T-helper 1 cell (primary cell): ENCODE measurements around the gene HOMER3.

Source experiments
- DNase-seq, 5 donors: peaks; one replicate each; pipeline ENCODE4 v3.0.0-alpha.2; 2012 to 2020
- total RNA-seq, 4 donors: gene quantifications; one replicate each; lab custom pipeline; 2026; lab: John Stamatoyannopoulos, UW

Gene HOMER3
- total RNA-seq: 0 to 0.54 (median 0.33) reads per million in 4 donors

GRCh38 chr19:18940769-18941627 is at the start of gene HOMER3:
Gene HOMER3, minus strand, starts transcription at chr19:18941217. Its CDS starts 2,235 bp downstream, at chr19:18938982.
- peak; percentile 41 to 70 (median 59) for DNase-seq

- DNase-seq: no peak
These were observed 49.2 kb upstream of the HOMER3 start for GRCh38 chr19:18990128-18990708.

GRCh38 chr19:18989316-18989715 is 48.3 kb upstream of the HOMER3 start:
- no peak for DNase-seq

GRCh38 chr19:18987456-18987855 is 46.4 kb upstream of the HOMER3 start:
- DNase-seq: no peak

GRCh38 chr19:18985257-18985656 is 44.2 kb upstream of the HOMER3 start:
- no peak for DNase-seq

GRCh38 chr19:18984251-18984650 is 43.2 kb upstream of the HOMER3 start:
- no peak for DNase-seq

- DNase-seq: no peak
These were observed 41.7 kb upstream of the HOMER3 start for GRCh38 chr19:18982669-18983068.

GRCh38 chr19:18980432-18981020 is 39.5 kb upstream of the HOMER3 start:
- DNase-seq: no peak

- no peak for DNase-seq
These were observed 37.6 kb upstream of the HOMER3 start for GRCh38 chr19:18978616-18979015.

GRCh38 chr19:18975869-18976268 is 34.9 kb upstream of the HOMER3 start:
- DNase-seq: no peak

- no peak for DNase-seq
These were observed 34.0 kb upstream of the HOMER3 start for GRCh38 chr19:18975011-18975410.

- DNase-seq: no peak
These were observed 31.8 kb upstream of the HOMER3 start for GRCh38 chr19:18972851-18973250.

- no peak for DNase-seq
These were observed 31.3 kb upstream of the HOMER3 start for GRCh38 chr19:18972301-18972811.

- no peak for DNase-seq
These were observed 29.1 kb upstream of the HOMER3 start for GRCh38 chr19:18969931-18970659.

GRCh38 chr19:18967358-18968146 is 26.5 kb upstream of the HOMER3 start:
- peak in 1 of 5 donors; percentile 34 for DNase-seq

GRCh38 chr19:18966307-18966706 is 25.3 kb upstream of the HOMER3 start:
- no peak for DNase-seq

GRCh38 chr19:18964121-18964520 is 23.1 kb upstream of the HOMER3 start:
- no peak for DNase-seq

GRCh38 chr19:18961767-18962620 is 21.0 kb upstream of the HOMER3 start:
- DNase-seq: no peak

- no peak for DNase-seq
These were observed 19.4 kb upstream of the HOMER3 start for GRCh38 chr19:18960370-18960769.

GRCh38 chr19:18955042-18955441 is 14.0 kb upstream of the HOMER3 start:
- no peak for DNase-seq

- no peak for DNase-seq
These were observed 13.1 kb upstream of the HOMER3 start for GRCh38 chr19:18954094-18954493.
